Large intestine (tissue), 3 donors: ENCODE measurements around the gene SLC5A10. TPM values are rescaled to one million over a fixed set of nuclear protein-coding genes. Genes with fewer than 3 reads are reported as not detected.

Experiments used
- DNase-seq, 2 donors: peaks; one replicate each; pipeline versions ENCODE4 v3.0.0 to v3.0.0-alpha.2; 2013
- H3K27ac ChIP-seq: one replicate; pipeline ENCODE4 v1.5.1; 2013; ENCODE audit warnings: low read length
- H3K27me3 ChIP-seq: 2 replicates; pipeline ENCODE4 v1.6.1; 2013; ENCODE audit warnings: low read length; ENCODE audit not compliant: control insufficient read depth, insufficient read depth
- H3K36me3 ChIP-seq: 2 replicates; pipeline ENCODE4 v1.6.1; 2013; ENCODE audit warnings: low read length; ENCODE audit not compliant: control insufficient read depth, insufficient read depth
- H3K4me1 ChIP-seq: one replicate; pipeline ENCODE4 v1.6.1; 2013; ENCODE audit warnings: low read length; ENCODE audit not compliant: control insufficient read depth, insufficient read depth
- H3K4me3 ChIP-seq: one replicate; pipeline ENCODE4 v1.5.1; 2013; ENCODE audit warnings: low read length
- H3K9me3 ChIP-seq: one replicate; pipeline ENCODE4 v1.6.1; 2013; ENCODE audit warnings: mild to moderate bottlenecking, low read depth, low read length, moderate library complexity; ENCODE audit not compliant: control insufficient read depth
- WGBS: methylation state at CpG from one replicate; pipeline ENCODE4 v1.1.5; 2013; ENCODE audit warnings: low lambda C conversion rate; ENCODE audit not compliant: insufficient coverage; 5-methylcytosine and 5-hydroxymethylcytosine counted together
- polyA plus RNA-seq: library from polyadenylated mRNA; unstranded; fragments of 120-200 nt; gene quantifications from one replicate; pipeline ENCODE4 v1.2.1, GENCODE V29; 2013

Gene SLC5A10
- polyA plus RNA-seq, 1 donor, result 0.30 TPM

GRCh38 chr17:19002805-19003542, 51.0 kb downstream of the SLC5A10 start:
- Histone ChIP-seq H3K9me3 (peaks cover 6% of the 10 kb centered on the region), H3K36me3 (peaks cover 24% of the 10 kb centered on the region), H3K4me1 (peaks cover 39% of the 10 kb centered on the region), H3K4me3 (peak overlapping the region; percentile 65), H3K27me3 (no peaks in the 10 kb centered on the region), H3K27ac (peak overlapping the region; percentile 93)
- peak; percentile 53 to 80 for DNase-seq
- WGBS, result no CpG with 5 or more reads among the region's 11 CpGs

GRCh38 chr17:19003543-19004420, 51.8 kb downstream of the SLC5A10 start:
- H3K27ac ChIP-seq, result peak overlapping the region; percentile 93
- H3K27me3 ChIP-seq, result no peaks in the 10 kb centered on the region
- H3K4me3 ChIP-seq, result peak overlapping the region; percentile 65
- H3K9me3 ChIP-seq, result peaks cover 6% of the 10 kb centered on the region
- peaks cover 24% of the 10 kb centered on the region for H3K36me3 ChIP-seq
- peaks cover 33% of the 10 kb centered on the region for H3K4me1 ChIP-seq
- no CpG with 5 or more reads among the region's 73 CpGs for WGBS
- DNase-seq, result peak; percentile 72 to 87

- Histone ChIP-seq H3K4me1 (peaks cover 28% of the 10 kb centered on the region), H3K27me3 (no peaks in the 10 kb centered on the region), H3K4me3 (peak within 1 kb of the TSS; percentile 65), H3K9me3 (peaks cover 6% of the 10 kb centered on the region), H3K36me3 (peaks cover 20% of the 10 kb centered on the region), H3K27ac (peak within 1 kb of the TSS; percentile 93)
- peak; percentile 84 to 92 for DNase-seq
- no CpG with 5 or more reads among the region's 67 CpGs for WGBS
Measured at GRCh38 chr17:19004421-19005136, 52.6 kb downstream of the SLC5A10 start, which contains the start of gene FAM83G. Gene FAM83G (minus strand): TSS chr17:19004764. CDS start chr17:19004041, 723 bp downstream.

DNA sequence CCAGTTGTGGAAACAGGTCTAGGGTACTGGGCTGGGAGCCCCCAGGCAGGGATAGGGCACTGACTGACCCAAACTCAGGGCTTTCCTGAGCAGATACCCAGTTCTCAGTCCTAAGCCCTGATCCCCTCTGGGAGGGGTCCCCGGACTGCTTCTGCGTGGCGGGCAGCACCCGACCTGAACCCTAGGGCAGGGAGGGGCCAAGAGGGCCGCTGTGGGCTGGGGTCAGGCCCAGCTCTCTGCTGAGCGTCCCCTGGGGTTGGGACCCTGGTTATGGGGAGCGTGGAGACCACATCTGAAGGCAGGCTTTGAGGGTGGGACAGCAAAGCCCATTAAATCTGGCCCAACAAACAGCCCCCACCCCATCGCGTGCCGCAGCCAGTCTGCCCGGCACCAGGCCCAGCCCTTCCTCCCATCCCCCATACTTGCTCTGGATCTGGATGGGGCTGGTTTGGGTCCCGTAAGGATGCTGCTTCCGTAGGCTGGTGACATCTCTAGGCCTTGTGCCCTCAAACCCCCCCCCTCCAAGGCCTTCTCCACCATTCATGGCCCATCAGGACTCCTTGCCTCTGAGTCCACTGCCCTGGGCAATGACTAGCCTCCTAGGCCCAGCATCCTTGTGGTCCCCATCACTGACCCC, 53.3 kb downstream of the SLC5A10 start:
- H3K9me3 ChIP-seq, result peaks cover 6% of the 10 kb centered on the region
- H3K27ac ChIP-seq, result peak overlapping the region; percentile 84
- no CpG with 5 or more reads among the region's 13 CpGs for WGBS
- peaks cover 21% of the 10 kb centered on the region for H3K4me1 ChIP-seq
- DNase-seq, result no peak
- H3K4me3 ChIP-seq, result peak overlapping the region; percentile 65
- peaks cover 13% of the 10 kb centered on the region for H3K36me3 ChIP-seq
- H3K27me3 ChIP-seq, result no peaks in the 10 kb centered on the region

DNA sequence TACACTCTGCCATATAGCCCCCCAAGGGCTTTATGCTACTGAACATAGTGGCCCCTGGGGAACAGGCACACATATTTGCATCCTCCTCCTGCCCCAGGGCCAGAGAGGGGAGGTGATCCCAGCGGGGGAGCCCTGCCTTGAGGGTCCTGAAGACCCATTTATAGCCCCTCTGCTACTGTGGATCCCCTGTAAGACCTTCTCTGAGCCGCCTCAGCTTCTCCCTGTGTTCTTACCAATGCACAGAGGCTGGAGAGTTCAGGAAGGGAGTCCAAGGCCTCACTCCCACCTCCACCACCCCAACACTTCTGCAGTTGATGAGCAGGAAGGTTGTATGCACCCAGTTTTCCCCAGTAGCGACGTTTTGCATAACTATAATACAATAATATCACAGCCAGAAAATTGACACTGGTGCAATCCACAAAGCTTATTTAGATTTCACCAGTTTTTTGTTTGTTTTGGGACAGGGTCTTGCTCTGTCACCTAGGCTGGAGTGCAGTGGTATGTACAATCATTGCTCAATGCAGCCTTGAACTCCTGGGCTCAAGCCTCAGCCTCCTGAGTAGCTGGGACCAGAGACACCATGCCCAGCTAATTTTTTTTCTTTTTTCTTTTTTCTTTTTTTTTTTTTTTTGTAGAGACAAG, 53.9 kb downstream of the SLC5A10 start:
- WGBS, result no CpG with 5 or more reads among the region's 4 CpGs
- Histone ChIP-seq H3K36me3 (peaks cover 11% of the 10 kb centered on the region), H3K9me3 (peaks cover 6% of the 10 kb centered on the region), H3K27me3 (no peaks in the 10 kb centered on the region), H3K27ac (no peak overlapping the region), H3K4me1 (peaks cover 20% of the 10 kb centered on the region), H3K4me3 (no peak overlapping the region)
- DNase-seq, result no peak

DNA sequence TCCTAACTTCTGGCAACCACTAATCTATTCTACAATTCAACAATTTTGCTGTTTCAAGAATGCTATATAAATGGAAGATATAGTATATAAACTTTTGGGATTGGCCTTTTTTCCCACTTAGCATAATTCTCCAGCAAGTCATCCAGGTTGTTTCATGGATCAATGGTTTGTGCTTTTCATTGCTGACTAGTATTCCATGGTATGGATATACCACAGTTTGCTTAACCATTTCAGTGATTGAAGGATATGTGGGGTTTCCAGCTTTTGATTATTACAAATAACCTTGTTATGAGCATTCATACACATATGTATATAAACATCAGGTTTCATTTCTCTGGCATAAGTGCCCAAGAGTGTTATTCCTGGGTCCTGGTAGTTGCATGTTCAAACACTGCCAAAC, 54.7 kb downstream of the SLC5A10 start:
- H3K9me3 ChIP-seq, result peaks cover 6% of the 10 kb centered on the region
- H3K27ac ChIP-seq, result no peak overlapping the region
- no peak for DNase-seq
- no peaks in the 10 kb centered on the region for H3K27me3 ChIP-seq
- H3K4me1 ChIP-seq, result peaks cover 19% of the 10 kb centered on the region
- H3K36me3 ChIP-seq, result peaks cover 5% of the 10 kb centered on the region
- no peak overlapping the region for H3K4me3 ChIP-seq

DNA sequence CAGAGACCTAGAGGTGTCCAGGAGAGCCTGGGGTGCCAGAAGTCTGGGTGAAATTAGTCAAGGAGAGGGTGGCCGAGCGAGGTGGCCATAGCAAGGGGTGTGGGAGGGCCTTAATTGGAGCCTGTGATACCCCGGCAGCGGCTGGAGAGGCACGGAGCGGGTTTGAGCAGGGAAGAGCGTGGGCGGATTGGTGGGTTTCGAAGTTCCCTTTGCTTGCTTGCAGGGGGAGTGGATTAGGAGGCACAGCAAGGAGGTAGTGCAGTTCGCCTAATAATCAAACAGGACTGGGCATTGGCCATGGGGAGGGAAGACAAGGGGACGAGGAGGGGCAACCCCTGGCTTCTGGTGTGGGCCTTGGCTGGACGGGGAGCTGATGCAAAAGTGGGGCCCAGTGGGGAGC, 58.0 kb downstream of the SLC5A10 start:
- H3K27ac ChIP-seq, result peak overlapping the region; percentile 30

DNA sequence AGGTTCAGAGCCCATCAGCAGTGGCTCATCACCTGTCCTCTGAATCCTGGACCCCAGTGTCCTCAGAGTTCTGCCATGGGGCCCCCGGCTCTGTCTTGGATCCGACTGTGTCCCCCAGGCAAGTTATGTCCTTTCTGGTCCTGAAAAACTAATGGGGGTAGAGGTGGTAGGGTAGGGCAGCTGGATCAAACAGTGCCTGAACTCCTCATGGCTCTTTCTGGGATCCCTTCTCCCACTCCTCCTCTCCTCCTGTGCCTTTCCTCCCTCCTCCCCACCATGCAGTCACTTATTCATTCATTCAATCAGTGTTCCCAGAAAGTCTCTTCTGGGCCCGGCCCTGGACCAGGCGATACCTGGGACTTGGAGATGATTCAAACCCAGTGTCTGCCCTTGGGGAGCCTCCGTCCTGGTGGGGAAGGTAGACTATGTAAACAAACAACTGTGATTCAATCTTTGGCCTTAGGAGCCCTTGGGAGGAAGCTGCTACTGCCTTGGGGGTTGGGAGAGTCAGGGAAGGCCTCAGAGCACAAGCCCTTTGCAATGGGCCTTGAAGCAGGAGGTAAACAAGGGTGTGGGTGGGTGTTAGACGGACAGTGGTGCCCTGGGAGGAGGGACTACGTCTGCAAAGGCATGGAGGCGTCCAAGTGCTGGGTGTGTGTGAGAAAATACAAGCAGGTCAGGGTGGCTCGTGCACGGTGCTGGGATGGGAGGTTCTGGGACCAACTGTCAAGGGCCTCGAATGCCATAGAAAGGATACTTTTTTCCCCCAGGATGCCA, 59.0 kb downstream of the SLC5A10 start:
- H3K27ac ChIP-seq, result peak overlapping the region; percentile 30
- no peaks in the 10 kb centered on the region for H3K27me3 ChIP-seq
- DNase-seq, result peak; percentile 52 to 67
- H3K36me3 ChIP-seq, result no peaks in the 10 kb centered on the region
- WGBS, result no CpG with 5 or more reads among the region's 11 CpGs
- H3K4me1 ChIP-seq, result peaks cover 17% of the 10 kb centered on the region
- H3K4me3 ChIP-seq, result no peak overlapping the region
- H3K9me3 ChIP-seq, result peaks cover 2% of the 10 kb centered on the region

More for the DNA sequence above, 58.0 kb downstream of the SLC5A10 start:
- H3K4me1 ChIP-seq, result peaks cover 20% of the 10 kb centered on the region
- 83% methylated on average over 1 of the region's 12 CpGs for WGBS
- no peak for DNase-seq
- H3K4me3 ChIP-seq, result no peak overlapping the region
- peaks cover 6% of the 10 kb centered on the region for H3K9me3 ChIP-seq
- H3K27me3 ChIP-seq, result no peaks in the 10 kb centered on the region
- H3K36me3 ChIP-seq, result no peaks in the 10 kb centered on the region

GRCh38 chr17:19011581-19011980, 59.6 kb downstream of the SLC5A10 start:
- Histone ChIP-seq H3K4me1 (peaks cover 17% of the 10 kb centered on the region), H3K4me3 (no peak overlapping the region), H3K27me3 (no peaks in the 10 kb centered on the region), H3K27ac (peak overlapping the region; percentile 30), H3K36me3 (no peaks in the 10 kb centered on the region), H3K9me3 (peaks cover under 1% of the 10 kb centered on the region)
- DNase-seq, result no peak
- no CpG with 5 or more reads among the region's 6 CpGs for WGBS
